GM18519 (cell line): Measurements from ENCODE around the gene TTLL11.

Experiments
- ATAC-seq: cut with Tn5 transposase; IDR thresholded peaks from one replicate; pipeline ENCODE4 v1.9.1; 2021; ENCODE audit warnings: mild to moderate bottlenecking, moderate library complexity; ENCODE audit not compliant: unreplicated experiment, low FRiP score

The TTLL11 gene

DNA sequence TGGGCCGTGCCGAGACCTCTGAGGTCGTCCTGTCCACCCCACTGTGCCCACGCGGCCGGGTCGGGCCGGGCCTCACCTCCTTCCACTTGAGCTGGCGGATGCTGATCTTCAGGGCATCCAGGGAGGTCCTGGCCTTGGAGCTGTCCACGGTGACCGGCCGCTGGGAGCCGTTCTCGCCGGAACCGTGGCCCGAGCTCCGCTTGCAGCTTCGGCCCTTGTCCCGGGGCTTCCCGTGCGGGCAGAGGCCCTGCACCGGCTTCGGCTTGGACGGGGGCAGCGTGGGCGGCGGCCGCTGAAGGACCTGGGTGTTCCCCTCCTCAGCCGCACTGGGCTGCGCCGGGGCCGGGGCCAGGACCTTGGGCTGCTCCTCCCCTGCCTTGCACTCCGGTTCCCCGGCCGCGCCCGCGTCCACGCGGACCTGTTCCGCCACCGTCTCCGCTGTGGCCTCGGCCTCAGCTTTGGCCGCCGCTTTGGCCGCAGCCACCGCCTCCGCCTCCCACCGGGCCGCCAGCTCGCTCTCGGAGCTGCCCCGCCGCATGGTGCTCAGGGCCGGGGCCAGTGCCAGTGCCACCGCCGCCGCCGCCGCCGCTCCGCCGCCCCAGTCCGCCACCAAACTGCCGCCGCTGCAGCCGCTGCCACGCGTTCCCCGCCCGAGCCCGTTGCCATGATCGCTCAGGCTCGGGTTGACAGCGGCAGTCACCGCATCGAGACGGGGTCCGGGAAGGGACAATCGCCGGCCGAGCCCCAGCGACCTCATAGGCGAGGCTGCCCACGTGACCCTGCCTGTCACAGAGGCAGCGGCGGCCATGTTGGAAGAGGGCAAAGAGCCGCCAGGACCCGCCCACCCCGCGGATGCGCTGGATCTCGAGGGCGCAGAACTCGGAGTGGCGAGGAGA, at the start of gene TTLL11:
TSS of gene TTLL11 (minus strand) at position 698 of the 896 bp plus-strand sequence. CDS start at position 538, 160 bp downstream.
- ATAC-seq = peak; percentile 83

DNA sequence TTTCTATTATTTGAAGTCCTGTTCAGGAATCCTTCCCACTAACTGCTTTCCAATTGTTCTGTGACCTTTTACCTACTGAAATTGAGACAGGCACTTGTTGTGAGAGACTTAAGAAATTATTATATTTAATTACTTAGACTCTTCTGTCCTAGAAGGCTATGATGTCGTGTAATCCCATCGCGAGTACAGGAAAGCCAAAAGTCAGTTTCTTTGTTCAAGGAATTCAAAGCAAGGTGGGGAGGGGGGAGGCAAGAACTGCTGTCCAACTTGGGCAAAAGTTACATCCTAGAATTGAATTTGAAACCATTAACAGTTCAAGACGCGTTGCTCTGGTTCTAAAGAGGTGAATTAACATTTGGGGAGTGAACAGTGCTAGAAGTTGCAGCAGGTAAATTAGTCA, 48.6 kb upstream of the TTLL11 start:
- no peak for ATAC-seq

- no peak for ATAC-seq
Observed at GRCh38 chr9:122140368-122141193, 47.5 kb upstream of the TTLL11 start.

GRCh38 chr9:122138560-122139268, 45.6 kb upstream of the TTLL11 start:
- ATAC-seq = no peak

DNA sequence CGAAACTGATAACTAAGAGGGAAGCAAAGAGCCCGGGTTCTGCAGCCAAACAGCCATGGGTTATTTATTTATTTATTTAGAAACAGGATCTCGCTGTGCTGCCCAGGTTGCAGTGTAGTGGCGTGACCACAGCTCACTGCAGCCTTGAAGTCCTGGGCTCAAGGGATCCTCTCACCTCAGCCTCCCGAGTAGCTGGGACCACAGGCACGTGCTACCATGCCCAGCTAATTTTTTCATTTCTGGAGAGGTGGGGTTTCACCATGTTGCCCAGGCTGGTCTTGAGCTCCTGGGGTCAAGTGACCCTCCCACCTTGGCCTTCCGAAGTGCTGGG, 42.4 kb upstream of the TTLL11 start:
- no peak for ATAC-seq

DNA sequence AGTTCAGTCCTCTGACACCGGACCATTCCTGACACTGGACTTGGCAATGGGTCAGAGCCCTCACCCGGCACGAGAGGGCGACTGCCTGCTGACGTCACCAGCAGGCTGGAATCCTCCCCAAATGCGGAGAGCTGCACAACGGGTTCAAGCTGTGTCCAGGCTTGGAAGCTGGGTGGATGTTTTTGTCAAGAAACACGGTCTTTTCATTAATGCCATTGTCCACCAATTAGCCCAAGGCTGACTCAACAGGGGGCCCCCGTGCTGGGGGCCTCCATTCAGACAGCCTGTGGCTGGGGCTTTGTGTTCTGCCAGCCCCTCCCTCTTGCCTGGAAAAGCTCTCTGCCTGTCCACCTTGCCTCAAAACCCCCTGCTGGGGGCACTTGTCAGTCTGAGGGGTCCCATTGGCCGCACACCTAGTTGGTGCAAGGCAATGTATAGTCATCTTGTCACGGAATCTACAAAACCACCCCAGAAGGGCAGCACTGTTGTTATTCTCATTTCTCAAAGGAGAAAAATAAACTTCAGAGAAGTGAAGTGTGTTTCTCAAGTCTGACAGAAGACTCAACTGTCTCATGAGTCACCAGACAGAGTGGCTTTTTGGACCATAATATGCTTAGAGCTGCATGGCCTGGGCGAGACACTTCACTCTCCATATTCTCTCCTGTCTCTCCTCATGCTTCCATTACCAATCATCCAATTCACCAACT, 41.9 kb upstream of the TTLL11 start:
- no peak for ATAC-seq

DNA sequence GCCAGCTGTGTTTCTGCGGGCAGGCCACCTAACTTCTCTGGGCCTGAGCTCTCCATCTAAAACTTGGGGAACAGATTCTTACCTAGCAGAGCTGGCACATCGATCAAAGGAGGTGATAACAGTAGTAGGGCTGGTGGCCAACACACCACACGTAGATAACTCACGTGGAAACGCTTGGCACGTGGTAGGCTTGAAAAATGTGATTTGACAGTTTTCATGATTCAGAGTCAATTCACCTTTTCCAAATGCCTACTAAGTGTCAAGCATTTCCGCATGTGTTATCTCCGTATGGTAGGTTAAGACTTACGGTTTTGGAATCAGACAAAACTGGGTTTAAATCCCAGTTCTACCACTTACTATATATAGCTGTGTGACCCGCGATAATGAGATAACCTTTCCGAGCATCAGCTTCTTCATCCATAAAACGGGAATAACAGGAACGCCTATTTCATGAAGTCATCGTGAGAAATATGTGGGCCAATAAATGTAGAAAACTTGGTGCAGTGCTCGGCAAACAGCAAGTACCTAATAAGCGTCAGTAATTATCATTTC, 41.0 kb upstream of the TTLL11 start:
- ATAC-seq = no peak

- ATAC-seq = no peak
Observed at GRCh38 chr9:122133263-122133983, 40.3 kb upstream of the TTLL11 start.

- no peak for ATAC-seq
Observed at GRCh38 chr9:122132539-122132938, 39.4 kb upstream of the TTLL11 start.

DNA sequence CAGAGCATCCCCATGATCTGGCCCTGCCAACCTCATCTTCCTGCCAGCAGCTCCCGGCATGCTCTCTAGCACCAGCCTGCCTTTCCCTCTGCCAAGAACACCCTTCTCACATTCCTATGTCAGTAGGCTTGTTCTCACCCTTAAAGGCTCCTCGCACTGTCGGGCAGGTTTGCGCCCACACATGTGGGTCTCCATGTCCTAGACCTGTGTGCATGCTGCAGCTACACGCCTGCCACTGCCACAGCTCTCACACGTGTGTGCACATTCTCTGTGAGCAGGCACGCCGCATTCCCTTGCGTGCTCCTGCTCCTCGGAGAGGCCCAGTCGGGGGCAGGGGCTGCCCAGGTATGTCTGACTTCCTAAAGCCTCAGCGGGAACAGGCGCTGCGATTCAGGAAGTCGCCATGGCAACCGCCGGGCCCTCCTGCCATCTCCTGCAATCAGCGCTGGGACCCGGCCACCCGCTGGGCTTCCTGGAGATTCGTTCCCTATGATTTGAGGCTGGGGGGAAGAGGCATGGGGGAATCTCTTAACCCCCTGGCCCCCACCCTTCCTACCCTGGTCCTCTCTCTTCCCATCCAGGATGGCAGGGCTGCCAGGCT, 38.4 kb upstream of the TTLL11 start:
- no peak for ATAC-seq

DNA sequence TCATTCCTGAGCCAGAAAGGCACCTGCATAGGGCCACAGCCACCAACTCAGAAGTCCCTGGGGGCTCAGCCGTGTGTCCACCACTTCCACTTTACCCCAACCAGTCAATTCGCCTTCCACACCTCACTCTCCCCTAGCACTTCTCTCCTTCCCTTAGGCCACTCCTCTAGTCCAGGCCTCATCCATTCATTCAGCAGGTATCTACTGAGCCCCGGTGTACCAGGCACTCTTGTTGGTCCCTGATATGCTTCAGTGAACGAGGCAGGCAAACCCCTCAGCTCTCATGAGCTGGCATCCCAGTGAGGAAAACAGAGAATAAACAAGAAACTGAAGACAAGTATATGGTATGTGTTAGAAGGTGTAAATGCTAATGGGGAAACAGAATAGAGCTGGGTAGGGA, 37.7 kb upstream of the TTLL11 start:
- no peak for ATAC-seq

GRCh38 chr9:122129969-122130368, 36.9 kb upstream of the TTLL11 start:
- no peak for ATAC-seq

DNA sequence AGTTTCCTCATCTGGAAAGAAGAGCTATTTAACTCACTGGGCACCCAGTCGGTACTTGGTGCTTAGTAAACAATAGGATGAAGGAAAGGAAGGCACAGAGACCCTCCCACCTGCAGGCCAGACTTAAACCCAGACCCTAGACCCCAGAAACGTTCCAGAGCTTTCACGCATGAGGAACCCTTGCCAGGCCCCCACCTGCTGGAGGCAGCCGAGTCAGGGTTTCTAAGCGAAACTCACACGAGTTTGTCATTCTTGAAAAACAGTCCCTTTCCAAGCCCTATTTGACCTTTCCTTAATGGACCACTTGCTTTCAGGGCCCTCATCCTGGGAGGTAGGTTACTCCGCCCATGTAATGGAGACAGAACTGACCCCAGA, 35.8 kb upstream of the TTLL11 start:
- ATAC-seq = no peak

DNA sequence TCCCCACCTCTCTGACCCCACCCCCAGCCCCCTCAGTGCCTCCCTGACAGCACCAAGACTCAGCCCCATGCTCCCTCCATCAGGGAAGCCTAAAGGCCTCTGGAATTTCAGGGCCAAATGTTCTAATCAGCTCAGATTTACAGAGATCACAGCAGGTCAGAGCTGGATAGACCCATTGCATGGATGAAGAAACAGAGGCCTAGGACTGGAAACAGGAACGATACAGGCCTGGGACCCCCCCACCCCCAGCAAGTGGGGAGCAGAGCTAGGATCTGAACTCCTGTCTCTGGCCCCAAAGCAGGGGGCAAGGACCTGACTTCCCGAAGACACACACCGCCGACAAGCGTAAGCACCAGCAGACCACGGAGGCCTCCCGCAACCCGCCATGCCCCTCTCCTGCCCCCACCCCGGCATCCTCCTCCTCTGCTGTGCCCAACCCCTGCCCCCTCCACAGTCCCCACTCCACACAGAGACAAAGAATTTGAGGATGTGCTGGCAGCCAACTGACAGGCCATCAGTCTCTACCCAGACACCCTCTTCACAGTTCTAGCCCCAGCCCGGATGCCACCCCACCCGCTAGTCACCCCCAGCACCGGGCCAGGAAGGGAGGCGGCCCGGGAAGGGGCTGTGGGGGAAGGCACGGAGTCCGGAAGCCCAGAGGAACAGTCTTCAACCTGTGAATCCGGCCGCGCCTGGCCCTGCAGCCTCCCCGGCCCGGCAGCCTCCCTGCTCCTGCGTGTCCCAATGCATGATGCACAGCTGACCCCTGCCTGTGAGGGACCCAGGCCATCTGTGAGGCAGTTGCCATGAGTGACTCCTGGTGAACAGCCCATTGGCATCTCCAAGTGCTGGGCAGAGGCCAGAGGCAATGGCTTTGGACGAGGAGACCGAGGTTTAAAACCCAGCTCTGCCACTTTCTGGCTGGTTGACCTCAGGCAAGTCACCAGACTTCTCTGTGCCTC, 35.2 kb upstream of the TTLL11 start:
- no peak for ATAC-seq

GRCh38 chr9:122127396-122127798, 34.3 kb upstream of the TTLL11 start:
- ATAC-seq = no peak

DNA sequence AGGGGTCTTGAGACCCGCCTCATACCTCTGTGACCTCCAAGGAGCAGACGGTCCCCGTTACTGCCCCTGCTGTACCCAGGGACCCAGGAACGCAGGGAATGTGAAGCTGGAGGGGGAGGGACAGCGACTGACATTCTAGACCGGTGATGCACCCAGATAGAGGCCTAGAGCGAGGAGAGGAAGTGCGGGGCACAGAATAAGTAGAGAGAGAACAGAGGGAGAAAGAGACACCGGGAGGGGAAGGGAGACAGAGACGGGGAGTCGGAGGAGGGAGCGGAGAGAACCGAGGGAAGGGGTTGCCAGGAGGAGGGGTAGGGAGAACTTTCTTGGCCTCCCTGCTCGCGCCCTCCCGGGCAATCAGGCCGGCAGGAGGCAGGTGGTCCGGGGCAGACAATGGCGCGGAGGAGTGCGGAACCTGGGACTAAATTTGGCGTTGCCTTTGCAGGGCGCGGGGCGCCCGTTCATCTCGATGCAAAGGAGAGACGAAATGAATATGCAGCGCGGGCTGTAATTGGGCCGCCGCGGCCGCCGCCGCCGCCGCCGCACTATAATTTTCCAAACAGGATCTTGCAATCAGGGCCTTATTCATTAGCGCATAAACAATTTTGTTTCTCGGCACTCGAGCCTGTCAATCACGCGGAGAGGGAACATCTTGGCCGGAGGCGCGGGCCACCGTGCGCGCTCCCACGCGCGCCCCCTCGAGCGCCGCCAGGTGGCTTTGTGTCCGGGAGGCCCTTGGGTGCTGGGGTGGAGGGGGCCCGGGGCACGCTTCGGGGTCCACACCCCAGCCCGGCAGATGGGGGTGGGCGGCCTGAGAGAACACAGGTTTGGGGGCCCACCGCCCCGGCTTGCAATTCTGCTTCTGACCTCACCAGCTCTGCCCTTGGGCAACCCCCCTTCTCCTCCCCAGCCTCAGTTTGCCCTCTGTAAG, 33.5 kb upstream of the TTLL11 start:
- no peak for ATAC-seq
